GM04503 (cell line): ENCODE results near the gene C1R.
"Not testable (repeated sequence)": the region's sequence is repeated elsewhere in the genome, so short reads cannot be mapped to it uniquely, and the experiment has no call there.

Source experiments
- DNase-seq: peaks from one replicate; pipeline ENCODE4 v3.0.0-alpha.2; 2012; ENCODE audit warnings: low read depth

Gene C1R

GRCh38 chr12:7120166-7120565 lies 27.9 kb upstream of the C1R start:
- no peak for DNase-seq

GRCh38 chr12:7118881-7119280 lies 26.6 kb upstream of the C1R start:
- no peak for DNase-seq

GRCh38 chr12:7117670-7118069 lies 25.4 kb upstream of the C1R start:
- DNase-seq = no peak

DNA sequence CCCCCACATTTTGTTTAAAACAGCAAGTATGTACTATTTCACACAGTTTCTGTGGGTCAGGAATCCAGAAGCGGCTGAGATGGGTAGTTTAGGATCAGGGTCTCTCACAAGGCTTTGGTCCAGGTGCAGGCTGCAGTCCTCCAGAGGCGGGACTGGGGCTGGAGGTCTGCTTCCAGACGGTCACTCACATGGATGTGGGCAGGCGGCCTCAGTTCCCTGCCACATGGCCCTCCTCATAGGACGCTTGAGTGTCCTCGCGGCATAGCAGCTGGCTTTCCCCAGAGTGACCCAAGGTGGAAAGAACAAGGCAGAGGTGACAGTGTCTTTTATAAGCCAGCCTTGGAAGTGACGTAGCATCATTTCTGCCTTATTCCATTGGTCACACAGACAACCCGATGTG lies 24.7 kb upstream of the C1R start:
- DNase-seq = no peak

- no peak for DNase-seq
Measured at GRCh38 chr12:7116196-7116595, 24.0 kb upstream of the C1R start.

GRCh38 chr12:7114851-7115250 lies 22.6 kb upstream of the C1R start:
- DNase-seq = no peak

DNA sequence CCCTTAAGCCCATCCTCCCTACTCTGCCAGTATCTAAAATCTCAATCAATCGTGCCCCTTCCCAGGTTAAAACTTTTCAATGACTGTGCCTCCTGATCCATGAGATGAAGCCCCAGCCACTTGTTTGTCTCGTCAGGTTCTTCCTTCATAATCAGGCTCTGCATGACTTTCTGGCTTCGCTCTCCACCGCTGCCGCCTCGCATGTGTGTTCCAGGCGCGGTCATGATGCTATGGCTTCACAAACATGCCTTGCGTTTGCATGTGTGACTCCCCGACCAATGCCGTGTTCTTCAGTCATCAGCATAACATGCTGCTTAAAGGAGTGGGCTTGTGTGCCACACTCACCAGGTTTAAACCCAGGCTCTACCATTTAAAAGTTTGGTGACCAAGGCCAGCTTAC lies 21.8 kb upstream of the C1R start:
- no peak for DNase-seq

DNA sequence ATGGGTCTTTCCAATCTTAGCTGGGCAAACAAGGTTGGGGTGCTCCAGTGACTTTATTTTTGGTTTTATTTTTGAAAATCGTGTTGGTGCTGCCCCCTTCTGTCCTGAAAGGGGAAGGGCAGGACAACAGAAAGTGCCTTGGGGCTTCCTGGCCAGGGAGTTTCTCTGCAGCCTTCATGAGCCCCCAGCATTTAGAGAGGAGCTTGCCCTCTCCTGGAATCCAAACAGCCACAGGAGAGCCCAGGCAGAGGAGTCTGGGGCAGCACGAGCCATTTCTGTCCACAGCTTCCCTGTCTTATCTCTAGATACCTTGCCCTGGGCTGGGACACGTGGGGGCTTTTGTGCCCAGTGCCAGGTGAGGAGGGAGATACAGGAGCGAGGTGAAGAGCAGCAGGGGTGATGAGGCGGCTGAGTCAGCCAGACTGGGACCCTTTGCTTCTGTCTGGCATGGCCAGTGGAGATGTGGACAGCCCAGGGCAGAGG lies 21.2 kb upstream of the C1R start:
- no peak for DNase-seq

GRCh38 chr12:7112041-7112440 lies 19.8 kb upstream of the C1R start:
- no peak for DNase-seq

DNA sequence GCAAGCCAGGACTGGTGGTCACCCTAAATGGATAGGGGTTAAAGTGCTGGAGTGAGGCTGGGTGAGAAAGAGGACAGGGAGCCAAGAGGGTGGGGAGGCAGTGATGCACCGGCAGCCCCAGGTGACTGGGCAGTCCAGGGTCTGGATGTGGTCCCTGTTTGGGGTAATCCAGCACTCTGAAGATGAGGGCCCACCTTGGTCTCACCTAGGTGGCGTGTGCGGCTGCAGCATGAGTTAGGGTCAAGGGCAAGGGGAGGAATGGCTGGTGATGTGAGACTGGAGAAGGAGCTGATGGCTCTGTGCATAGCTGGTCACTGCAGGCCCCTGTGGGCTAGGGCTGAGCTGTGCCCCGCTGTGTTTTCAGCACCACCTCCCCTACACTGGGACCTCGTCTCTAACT lies 18.4 kb upstream of the C1R start:
- DNase-seq = no peak

GRCh38 chr12:7109572-7109920 lies 17.3 kb upstream of the C1R start:
- no peak for DNase-seq

- DNase-seq = peak; percentile 27
Measured at GRCh38 chr12:7108796-7109571, 16.7 kb upstream of the C1R start, which contains the start of gene C1RL. Gene C1RL, minus strand, starts transcription at chr12:7109214. Its CDS starts 34 bp downstream, at chr12:7109180.

DNA sequence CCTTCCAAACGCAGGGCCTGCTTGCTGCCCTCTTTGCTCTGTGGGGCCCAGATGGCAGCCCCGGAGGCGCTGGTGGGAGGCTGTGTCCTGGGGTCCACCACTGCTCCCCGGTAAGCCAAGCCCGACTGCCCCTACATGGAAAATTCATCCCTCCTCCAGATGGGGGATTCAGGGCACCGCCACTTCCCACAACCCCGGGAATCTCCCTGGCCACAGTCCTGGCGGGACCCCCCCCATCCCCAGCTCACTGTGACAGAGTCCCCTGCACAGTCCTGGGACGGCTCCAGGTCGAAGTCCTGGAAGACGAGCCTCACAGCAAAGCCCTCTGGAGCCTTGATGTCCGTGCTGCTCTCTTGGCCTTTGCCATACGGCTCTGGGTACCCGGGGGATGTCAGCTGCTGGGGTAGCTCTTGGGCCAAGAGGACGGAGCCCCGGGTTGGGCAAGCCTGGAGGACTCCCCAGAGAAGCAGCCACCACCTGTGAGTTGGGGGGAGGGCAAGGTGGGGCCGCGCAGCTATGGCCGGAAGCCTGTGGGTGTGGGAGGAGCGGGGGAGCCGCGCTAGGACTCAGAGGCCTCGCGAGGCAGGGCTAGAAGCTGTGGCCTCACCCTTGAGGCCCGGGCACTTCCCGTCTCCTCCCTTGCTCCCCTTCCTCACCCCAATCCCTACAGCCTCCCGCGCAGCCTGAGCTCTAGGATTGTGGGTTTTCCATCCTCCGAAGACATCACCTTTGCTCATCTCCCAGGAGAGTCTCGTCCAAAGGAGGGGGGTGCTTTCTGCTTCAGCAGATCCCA lies 16.0 kb upstream of the C1R start:
- no peak for DNase-seq

DNA sequence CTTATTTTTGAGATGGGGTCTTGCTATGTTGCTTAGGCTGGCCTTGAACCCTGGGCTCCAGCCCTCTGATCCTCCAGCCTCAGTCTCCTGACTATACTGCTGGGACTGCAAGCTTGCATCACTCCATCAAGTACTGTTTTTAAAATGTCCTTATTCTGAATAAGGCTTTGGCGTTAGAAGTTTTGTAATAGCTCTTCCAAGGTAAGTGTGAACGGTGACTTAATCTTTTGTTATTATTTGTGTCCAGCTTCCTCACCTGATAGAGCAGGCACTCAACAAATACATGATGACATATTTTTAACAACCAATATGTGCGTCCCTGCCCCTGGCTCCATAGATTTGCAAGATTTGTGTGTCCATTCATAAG lies 15.4 kb upstream of the C1R start:
- DNase-seq = no peak

GRCh38 chr12:7107181-7107580 lies 14.9 kb upstream of the C1R start:
- not testable (repeated sequence) for DNase-seq

DNA sequence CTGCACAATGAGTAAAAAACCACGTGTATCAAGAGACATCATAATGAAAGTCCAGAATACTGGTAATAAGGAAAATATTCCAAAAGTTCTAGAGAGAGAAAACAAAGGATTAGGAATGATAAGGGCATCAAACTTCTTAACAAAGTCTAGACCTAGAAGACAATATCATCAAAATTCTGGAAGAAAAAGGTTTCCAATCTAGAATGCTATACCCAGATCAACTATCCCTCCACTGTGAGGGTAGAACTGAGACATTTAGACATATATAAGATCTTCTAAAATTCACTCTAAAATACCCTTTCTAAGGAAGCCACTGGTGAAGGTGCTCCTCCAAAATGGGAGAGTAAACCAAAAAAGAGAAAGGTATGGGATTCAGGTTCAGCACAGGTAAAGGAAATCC lies 13.8 kb upstream of the C1R start:
- no peak for DNase-seq

- no peak for DNase-seq
Measured at GRCh38 chr12:7103837-7104584, 11.8 kb upstream of the C1R start.

GRCh38 chr12:7102582-7102981 lies 10.3 kb upstream of the C1R start:
- no peak for DNase-seq

DNA sequence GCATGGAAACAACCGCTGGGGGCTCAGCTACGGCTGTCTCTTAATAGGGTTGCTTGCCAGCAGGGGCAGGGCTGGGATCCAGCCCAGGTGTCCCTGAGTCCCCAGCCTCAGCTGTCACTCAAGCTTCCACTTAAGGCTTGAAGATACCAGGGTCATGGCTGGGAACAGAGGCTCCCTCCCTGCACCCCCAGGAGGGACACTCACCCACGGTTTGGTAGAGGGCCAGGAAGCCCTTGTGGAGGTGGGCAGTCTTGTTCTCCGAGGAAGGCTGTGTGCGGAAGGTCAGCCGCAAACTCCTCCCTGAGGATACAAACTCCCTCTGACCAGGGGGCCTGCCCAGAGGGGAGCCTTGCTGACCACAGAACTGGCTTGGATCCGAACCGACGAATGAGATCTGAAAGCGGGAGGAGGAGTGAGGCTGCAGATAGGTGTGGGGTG lies 9.5 kb upstream of the C1R start:
- no peak for DNase-seq

DNA sequence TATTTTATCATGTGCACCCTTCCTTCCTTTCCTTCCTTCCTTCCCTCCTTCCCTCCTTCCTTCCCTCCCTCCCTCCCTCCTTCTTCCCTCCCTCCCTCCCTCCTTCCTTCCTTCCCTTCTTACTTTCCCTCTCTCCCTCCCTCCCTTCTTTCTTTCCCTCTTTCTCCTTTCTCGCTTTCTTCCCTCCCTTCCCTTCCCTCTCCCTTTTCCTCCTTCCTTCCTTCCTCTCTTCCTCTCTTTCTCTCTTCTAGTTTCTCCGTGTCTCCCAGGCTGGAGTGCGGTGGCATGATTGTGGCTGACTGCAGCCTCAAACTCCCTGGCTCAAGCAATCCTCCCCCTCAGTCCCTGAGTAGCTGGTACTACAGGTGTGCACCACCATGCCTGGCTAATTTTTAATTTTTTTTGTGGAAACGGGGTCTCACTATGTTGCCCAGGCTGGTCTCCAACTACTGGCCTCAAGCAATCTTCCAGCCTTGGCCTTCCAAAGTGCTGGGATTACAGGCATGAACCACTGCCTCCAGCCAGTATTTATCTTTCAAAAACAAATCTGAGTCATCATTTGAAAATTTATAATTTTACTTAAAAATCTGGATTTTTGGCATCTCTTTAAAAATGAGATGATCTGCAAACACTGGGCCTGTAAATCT lies 8.9 kb upstream of the C1R start:
- no peak for DNase-seq

- DNase-seq = no peak
Measured at GRCh38 chr12:7100239-7100638, 8.0 kb upstream of the C1R start.

- no peak for DNase-seq
Measured at GRCh38 chr12:7099290-7099996, 7.2 kb upstream of the C1R start.
